Nephron (organoid): ENCODE data around the gene RPP21.
A peak's percentile ranks its signal among the peaks of the same experiment; 100 is the strongest.

Experiments used
- H3K27ac Mint-ChIP-seq, 3 experiments: 2 replicates each; pipeline ENCODE4 v1.8.0; 2020; ENCODE audit warnings: mixed read lengths in 3 of 3, mild to moderate bottlenecking in 2 of 3, moderate library complexity in 1 of 3
- H3K27me3 Mint-ChIP-seq: 2 replicates; pipeline ENCODE4 v1.8.0; 2021; ENCODE audit warnings: low read depth, mild to moderate bottlenecking, moderate library complexity, mixed read lengths
- H3K36me3 Mint-ChIP-seq: 2 replicates; pipeline ENCODE4 v1.8.0; 2020; ENCODE audit warnings: low read depth, mixed read lengths
- H3K4me1 Mint-ChIP-seq: 2 replicates; pipeline ENCODE4 v1.8.0; 2020; ENCODE audit warnings: mixed read lengths
- H3K4me3 Mint-ChIP-seq, 3 experiments: 2 replicates each; pipeline ENCODE4 v1.8.0; 2020; ENCODE audit warnings: mild to moderate bottlenecking in 3 of 3, mixed read lengths in 3 of 3, moderate library complexity in 2 of 3
- H3K9me3 Mint-ChIP-seq: 2 replicates; pipeline ENCODE4 v1.8.0; 2020; ENCODE audit warnings: mixed read lengths
- TF ChIP-seq, protein P1 (sequence below), 3 experiments: fragments of 200-600 bp; sonication (generic); IDR thresholded peaks; one replicate each; pipeline ENCODE4 v1.5.0; 2021; ENCODE audit warnings: antibody characterized with exemption in 3 of 3; ENCODE audit not compliant: unreplicated experiment in 3 of 3

The RPP21 gene

DNA sequence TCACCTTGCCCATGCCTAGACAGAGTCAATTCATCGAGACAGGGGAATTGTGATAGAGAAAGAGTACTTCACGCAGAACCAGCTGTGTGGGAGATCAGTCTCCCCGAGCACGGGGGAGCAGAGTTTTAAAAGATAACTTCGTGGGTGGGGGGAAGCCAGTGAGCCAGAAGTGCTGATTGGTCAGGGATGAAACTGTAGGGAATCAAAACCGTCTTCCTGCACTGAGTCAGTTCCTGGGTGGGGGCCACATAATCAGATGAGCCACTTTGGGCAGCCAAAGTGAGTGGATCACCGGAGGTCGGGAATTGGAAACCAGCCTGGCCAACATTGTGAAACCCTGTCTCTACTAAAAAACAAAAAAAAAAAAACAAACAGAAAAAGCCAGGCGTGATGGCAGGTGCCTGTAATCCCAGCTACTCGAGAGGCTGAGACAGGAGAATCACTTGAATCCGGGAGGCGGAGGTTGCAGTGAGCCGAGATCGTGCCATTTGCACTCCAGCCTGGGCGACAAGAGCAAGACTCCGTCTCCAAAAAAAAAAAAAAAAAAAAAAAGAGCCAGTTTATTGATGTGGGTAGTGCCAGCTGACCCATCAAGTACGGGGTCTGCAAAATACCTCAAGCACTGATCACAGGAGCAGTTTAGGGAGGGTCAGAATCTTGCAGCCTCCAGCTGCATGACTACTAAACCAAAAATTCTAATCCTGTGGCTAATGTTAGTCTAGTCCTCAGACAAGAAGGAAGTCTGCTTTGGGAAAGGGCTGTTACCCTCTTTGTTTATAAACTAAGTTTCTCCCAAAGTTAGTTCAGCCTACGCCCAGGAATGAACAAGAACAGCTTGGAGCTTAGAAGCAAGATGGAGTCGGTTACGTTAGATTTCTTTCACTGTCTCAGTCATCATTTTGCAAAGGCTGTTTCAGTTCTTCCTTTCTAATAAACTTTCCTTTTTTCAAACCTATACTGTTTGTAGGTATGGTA is 22.1 kb upstream of the RPP21 start:
- Mint-ChIP-seq H3K27me3 (no peaks in the 10 kb centered on the region), H3K4me3 (peak overlapping the region; percentile 12 to 59 (median 26)), H3K27ac (no peak overlapping the region), H3K36me3 (peaks cover 28% of the 10 kb centered on the region), H3K9me3 (no peaks in the 10 kb centered on the region), H3K4me1 (peaks cover 40% of the 10 kb centered on the region)
- TF ChIP-seq, protein P1, sequence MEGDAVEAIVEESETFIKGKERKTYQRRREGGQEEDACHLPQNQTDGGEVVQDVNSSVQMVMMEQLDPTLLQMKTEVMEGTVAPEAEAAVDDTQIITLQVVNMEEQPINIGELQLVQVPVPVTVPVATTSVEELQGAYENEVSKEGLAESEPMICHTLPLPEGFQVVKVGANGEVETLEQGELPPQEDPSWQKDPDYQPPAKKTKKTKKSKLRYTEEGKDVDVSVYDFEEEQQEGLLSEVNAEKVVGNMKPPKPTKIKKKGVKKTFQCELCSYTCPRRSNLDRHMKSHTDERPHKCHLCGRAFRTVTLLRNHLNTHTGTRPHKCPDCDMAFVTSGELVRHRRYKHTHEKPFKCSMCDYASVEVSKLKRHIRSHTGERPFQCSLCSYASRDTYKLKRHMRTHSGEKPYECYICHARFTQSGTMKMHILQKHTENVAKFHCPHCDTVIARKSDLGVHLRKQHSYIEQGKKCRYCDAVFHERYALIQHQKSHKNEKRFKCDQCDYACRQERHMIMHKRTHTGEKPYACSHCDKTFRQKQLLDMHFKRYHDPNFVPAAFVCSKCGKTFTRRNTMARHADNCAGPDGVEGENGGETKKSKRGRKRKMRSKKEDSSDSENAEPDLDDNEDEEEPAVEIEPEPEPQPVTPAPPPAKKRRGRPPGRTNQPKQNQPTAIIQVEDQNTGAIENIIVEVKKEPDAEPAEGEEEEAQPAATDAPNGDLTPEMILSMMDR (IDR thresholded peaks at IDR 0.05; ENCODE audit: unreplicated experiment in 3 of 3), result no peak

DNA sequence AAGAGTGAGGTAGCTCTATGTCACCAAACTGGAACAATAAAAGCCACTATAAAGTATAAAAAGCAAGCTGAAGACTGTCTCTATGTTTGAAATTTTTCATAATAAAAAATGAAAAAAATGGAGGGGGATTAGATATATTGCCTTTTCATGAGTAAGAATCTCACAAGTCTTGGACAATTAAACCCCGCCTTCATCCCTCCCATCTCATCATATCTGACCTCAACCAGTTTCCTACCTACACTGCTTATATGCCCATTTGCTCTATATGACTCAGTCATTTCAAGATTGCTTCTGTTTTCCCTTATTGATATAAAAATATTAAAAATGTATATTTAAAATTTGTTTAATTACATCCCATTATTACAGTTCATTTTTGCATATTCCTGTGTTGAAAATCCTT is 21.1 kb upstream of the RPP21 start:
- H3K36me3 Mint-ChIP-seq, result peaks cover 24% of the 10 kb centered on the region
- TF ChIP-seq, protein P1 (IDR thresholded peaks at IDR 0.05; ENCODE audit: unreplicated experiment in 3 of 3), result no peak
- no peaks in the 10 kb centered on the region for H3K27me3 Mint-ChIP-seq
- peak overlapping the region in 1 of 3 experiments; percentile 19 for H3K4me3 Mint-ChIP-seq
- no peaks in the 10 kb centered on the region for H3K9me3 Mint-ChIP-seq
- H3K4me1 Mint-ChIP-seq, result peaks cover 42% of the 10 kb centered on the region
- no peak overlapping the region for H3K27ac Mint-ChIP-seq

DNA sequence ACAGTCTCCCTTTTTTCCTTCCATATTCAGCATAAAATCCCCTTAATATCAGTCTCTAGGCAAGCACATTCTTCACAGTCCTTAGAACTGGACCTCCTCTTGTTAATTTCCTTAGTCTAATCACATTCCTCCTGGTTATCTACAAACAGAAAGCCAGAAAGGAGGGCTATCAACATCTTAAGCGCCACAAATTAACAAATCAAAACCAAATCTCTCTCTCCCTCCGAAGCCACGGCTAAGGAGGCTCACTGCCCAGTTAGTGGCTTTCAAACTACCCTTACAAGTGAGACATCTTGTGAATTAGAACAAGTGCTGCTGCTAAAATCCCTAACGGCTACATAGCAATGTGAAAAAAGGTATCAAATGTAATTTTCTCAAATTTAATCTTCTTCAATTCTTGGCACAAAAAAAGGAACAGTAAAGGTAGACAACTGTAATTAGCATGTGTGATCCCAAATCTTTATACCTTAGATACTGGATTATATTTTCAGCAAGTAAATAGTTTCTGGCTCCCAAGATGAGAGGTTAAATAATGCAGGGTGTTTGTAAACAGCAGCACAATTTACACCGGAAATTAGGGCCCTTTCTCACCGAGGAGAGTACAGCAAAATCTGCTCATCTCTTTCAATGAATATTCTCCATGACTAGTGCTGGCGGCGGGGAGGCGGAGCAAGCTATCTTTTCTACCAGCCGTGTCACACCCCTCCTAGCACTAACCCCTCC is 19.6 kb upstream of the RPP21 start:
- Mint-ChIP-seq H3K9me3 (no peaks in the 10 kb centered on the region), H3K27me3 (no peaks in the 10 kb centered on the region), H3K36me3 (peaks cover 25% of the 10 kb centered on the region), H3K4me3 (peak overlapping the region; percentile 94 to 97 (median 96)), H3K27ac (peak overlapping the region; percentile 89 to 95 (median 94)), H3K4me1 (peaks cover 42% of the 10 kb centered on the region)
- TF ChIP-seq, protein P1 (IDR thresholded peaks at IDR 0.05; ENCODE audit: unreplicated experiment in 3 of 3), result no peak

DNA sequence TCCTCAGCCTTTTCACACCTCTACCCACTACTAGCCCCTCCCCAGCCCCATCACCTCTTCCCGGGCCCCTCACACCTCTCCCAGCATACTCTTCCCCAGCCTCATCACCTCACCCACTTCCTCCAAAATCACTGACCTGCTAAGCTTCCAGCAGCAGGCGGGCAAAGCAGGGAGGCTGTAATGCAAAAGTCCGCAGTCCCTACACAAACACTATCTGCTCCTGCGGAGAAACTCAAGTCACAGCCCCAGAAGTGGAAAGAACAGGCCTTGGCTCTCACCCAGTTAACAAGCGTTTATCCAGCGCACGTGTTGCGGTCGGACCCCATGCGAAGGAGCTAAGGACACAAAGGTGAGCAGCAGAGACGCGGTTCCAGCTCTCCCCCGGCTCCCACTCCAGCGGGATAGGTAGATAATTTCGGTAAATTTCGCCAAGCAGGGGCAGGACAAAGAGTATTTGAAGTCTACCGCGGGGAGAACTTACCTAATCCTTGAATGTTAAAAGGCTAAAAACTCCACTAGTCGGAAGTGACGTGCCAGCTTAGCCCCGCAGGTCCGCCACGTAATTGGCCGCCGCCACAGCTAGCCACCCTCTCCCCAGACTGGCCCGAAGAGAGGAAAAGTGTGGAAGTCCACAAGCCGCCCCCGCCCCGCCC is 19.0 kb upstream of the RPP21 start:
- no peaks in the 10 kb centered on the region for H3K27me3 Mint-ChIP-seq
- no peaks in the 10 kb centered on the region for H3K9me3 Mint-ChIP-seq
- TF ChIP-seq, protein P1 (IDR thresholded peaks at IDR 0.05; ENCODE audit: unreplicated experiment in 3 of 3), result no peak
- H3K4me1 Mint-ChIP-seq, result peaks cover 42% of the 10 kb centered on the region
- H3K36me3 Mint-ChIP-seq, result peaks cover 24% of the 10 kb centered on the region
- H3K27ac Mint-ChIP-seq, result peak overlapping the region; percentile 89 to 95 (median 94)
- peak overlapping the region; percentile 94 to 97 (median 96) for H3K4me3 Mint-ChIP-seq

DNA sequence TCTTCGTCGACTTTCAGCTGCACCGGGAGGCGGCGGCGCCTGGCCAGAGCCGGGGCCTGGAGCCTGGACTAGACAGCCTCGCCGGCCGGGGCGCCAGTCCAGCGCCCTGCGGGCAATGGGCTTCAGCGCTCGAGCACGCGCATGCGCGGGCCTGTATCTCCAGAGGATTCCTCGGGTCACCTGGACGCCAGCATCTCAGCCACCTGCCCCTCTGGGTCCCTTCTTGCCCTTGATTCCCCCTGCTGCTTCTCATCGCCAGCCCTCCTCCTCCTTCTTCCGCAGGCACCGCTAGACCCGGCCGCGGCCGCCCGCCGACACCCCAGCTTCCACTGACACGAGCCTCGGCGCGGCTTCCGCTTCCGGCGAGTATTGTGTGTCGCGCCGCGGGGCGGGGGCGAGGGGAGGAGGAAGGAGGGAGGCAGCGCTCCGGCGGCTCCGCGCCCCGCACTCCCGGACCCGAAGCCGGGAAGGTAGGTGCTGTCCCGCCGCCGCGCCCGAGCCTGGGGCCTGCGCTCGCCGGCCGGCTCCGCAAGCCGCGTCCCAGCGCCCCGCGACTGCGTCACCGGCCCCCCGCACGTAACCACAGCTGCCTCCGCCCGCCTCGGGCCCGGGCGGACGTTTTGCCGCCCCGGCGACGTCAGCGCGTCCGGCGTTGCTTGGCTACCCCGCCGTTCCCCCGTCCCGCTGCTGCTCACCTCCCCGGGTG is 18.3 kb upstream of the RPP21 start, which contains the start of gene TRIM39:
Gene TRIM39, plus strand, starts transcription at position 402 of the 706 bp plus-strand sequence. CDS start 2,391 bp downstream, outside the sequence.
- no peaks in the 10 kb centered on the region for H3K9me3 Mint-ChIP-seq
- peak within 1 kb of the TSS; percentile 95 to 97 (median 96) for H3K4me3 Mint-ChIP-seq
- H3K27ac Mint-ChIP-seq, result peak within 1 kb of the TSS; percentile 89 to 96 (median 94)
- TF ChIP-seq, protein P1 (IDR thresholded peaks at IDR 0.05; ENCODE audit: unreplicated experiment in 3 of 3), result no peak
- peaks cover 39% of the 10 kb centered on the region for H3K4me1 Mint-ChIP-seq
- H3K27me3 Mint-ChIP-seq, result no peaks in the 10 kb centered on the region
- H3K36me3 Mint-ChIP-seq, result peaks cover 31% of the 10 kb centered on the region
